GM13977 (cell line): Measurements from ENCODE around the gene PTGER4.

ENCODE experiments used
- DNase-seq: peaks from one replicate; pipeline ENCODE4 v3.0.0; 2012; ENCODE audit warnings: low spot score
- CTCF ChIP-seq: IDR thresholded peaks from 2 replicates; pipeline ENCODE4 v1.5.1; 2012; ENCODE audit warnings: mild to moderate bottlenecking, control low read depth; ENCODE audit not compliant: insufficient read depth; ENCODE audit errors: extremely low read depth, missing control alignments
- in situ Hi-C: fragments of 300-500 bp; cut with MboI; formaldehyde crosslinking; loops from one replicate; pipeline ENCODE4 v1.12.0; 2022; ENCODE audit warnings: low sequenced_read_pairs, low pct_unique_long_range_greater_than_20kb, mixed read lengths, inconsistent platforms; ENCODE audit not compliant: unreplicated experiment

PTGER4 gene

DNA sequence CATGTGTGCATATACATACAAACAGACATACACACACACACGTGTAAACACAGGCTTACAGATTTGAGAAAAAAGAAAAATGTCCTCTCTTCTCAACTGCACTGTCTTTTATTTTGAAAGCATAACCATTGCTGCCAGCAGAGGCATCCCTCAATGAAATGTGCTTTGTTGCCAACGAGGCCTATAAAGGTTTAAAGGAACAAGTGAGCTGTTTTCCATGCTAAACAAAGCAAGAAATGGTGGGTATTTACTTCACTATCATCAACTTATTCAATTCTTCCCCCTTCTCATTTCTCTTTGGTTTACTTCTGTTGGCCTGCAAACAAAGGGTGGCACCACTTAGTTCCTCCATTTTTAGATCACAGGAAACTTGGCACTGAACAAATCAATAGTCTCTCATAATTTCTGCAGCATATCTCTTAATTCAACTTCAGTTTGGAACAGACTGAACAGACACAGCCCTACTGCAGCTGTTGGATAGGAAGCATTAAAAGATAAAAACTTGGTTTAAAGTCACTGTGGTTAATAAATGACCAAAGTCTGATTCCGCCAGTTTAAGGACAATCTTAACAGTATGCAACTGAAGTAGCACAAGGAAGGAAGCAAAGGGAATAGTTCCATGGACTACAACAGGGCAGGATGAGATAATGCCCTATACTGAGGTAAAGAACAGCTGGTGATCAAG is 54.3 kb downstream of the PTGER4 start:
- in situ Hi-C loops, result loop anchor here (25.0 kb wide), 1 partner anchor 1147 kb away; no protein-coding TSS in a partner anchor
- TF ChIP-seq CTCF, result no peak
- no peak for DNase-seq

- in situ Hi-C loops, result loop anchor here (25.0 kb wide), 1 partner anchor 1148 kb away; no protein-coding TSS in a partner anchor
Observed at GRCh38 chr5:40734986-40735385, 55.3 kb downstream of the PTGER4 start.

DNA sequence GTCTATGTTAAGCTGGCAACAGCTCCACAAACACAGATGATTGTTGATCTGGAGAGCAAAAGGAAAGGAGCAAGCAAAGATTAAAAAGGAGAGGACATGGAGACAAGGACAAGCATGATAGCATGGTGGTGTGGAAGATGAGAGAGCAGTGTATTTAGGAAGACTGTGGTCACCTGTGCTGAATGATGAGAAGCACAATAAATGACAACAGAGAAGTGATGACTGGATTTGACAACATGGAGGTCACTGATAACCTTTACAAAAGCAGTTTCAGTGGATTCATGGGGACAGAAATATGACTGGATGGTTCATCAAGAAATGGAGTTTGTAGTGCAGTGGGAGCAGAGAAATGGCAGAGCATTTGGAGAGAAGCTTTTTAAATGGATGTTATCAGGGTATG is 55.9 kb downstream of the PTGER4 start:
- in situ Hi-C loops, result loop anchor here (25.0 kb wide), 1 partner anchor 1148 kb away; no protein-coding TSS in a partner anchor
- TF ChIP-seq CTCF, result no peak
- DNase-seq, result no peak

More at GRCh38 chr5:40734986-40735385, 55.3 kb downstream of the PTGER4 start:
- TF ChIP-seq CTCF, result no peak
- no peak for DNase-seq

GRCh38 chr5:40736103-40736875 is 56.6 kb downstream of the PTGER4 start:
- DNase-seq, result peak; percentile 48
- TF ChIP-seq CTCF, result peak; percentile 75
- in situ Hi-C loops, result loop anchor here (25.0 kb wide), 1 partner anchor 1149 kb away; no protein-coding TSS in a partner anchor

DNA sequence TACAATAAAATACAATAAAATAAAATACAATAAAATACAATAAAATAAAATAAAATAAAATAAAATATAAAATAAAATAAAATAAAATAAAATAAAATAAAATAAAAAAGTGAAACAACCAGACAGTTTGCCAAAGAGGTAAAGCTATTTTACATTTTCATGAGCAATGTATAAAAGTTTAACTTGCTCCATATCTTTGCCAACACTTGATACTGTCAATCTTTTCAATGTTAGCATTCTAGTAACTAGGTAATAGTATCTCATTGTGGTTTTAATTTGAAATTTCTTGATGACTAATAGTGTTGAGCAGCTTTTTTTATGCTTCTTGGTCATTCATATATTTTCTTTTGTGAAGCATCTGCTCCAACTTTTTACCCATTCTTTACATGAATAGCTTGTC is 58.8 kb downstream of the PTGER4 start:
- DNase-seq, result no peak
- in situ Hi-C loops, result loop anchor here (25.0 kb wide), 1 partner anchor 1151 kb away; no protein-coding TSS in a partner anchor
- no peak for TF ChIP-seq CTCF
